Non-pigmented ciliary epithelial cell (primary cell): Measurements from ENCODE around the gene CSRNP3.

Experiments used
- DNase-seq: peaks from one replicate; pipeline ENCODE4 v3.0.0-alpha.2; 2010; ENCODE audit warnings: low read depth

Gene CSRNP3

GRCh38 chr2:165471349-165471950 lies 2.0 kb downstream of the CSRNP3 start:
- DNase-seq = no peak

DNA sequence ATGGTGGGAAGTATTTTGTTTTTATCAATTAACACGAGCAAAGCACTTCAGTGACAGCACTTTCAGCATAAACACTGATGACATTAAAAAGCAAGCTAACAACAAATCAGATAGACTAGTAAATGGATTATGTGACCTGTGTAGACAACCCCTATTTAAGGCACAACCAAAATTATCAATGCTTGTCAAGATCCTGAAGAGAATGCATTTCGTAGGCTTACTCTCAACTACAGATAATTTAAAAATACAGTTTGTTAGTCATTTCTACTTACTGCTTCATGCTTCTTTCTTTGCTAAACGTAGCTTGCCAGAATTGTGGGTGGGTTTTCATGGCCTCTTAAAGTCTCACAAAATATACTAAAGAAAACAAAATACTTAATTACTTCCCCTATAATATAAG lies 3.4 kb downstream of the CSRNP3 start:
- DNase-seq = no peak

DNA sequence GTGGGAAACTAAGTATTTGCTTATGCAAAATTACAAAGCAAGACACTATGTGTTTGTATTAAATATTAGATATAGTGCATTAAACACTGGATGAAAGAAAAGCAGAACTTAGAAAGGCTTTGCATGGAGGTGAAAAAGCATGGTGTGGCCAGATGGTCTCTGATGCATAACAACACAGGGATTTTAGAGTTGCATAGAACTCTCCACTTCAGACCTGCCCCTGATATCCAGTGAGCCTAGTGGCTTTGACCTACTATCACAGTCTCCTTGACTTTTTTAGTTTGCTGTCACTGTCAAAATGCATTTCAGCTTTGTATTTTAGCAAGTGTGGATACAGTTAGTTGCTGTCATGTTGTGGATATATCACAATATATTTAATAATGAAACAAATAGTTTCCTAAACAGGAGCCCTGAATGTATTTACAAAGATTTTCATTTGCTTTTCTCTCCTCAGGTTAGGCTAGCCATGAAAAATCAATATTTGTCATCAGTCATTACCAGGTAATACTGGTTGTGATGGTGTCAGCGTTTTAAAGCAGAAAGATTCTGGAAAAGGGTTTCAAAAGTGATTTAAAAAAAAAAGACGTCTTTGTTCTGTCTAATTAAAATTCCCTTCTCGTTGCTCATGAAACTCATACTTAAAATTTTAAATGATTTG lies 5.2 kb downstream of the CSRNP3 start:
- no peak for DNase-seq

DNA sequence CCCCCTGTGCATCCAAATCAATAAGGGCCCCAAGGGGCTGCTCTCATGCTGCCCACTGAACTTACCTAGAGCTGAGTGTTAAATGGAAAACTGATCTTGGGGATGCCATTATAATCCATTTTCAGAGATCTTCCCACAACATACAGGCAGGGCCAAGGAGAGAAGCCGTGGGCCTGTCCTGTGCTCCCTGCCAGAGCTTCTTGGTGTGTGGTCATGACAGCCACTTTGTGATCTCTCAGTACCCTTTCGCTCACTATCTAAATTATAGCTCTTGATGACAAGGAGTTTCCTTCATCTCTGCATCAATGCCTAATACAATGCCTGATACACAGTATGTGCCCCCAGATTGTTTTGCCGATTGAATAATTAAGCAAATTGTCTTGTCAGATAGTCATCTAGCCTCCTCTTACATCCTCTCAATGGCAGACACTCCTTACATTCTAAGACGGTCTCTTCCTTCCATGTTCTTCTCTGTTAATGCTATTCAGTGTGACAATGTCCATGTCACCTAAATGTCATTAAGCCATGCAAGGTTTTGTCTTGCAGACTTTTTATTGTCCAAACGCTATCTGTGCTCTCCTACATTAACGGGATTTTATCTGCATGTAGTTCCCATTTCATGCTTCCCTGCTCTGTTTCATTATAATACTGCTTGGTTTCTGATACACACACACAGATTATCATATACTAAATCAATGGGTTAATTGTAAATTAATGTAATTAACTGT lies 5.9 kb downstream of the CSRNP3 start:
- DNase-seq = no peak

DNA sequence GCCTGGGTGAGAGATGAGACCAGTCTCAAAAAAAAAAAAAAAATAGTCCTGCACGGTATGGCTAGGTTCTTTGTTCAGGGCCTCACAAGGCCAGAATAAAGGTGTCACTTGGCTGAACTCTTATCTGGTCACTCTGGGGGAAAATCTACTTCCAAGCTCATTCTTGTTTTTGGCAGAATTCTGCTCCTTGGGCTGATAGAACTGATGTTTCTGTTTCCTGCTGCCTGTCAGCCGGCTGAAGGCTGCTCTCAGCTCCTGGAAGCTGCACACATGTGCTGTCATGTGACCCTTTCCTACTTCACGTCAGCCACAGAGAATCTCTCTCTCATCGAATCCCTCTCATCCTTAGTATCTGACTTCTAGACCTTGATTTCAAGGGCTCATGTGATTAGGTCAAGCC lies 10.4 kb downstream of the CSRNP3 start:
- DNase-seq = no peak

DNA sequence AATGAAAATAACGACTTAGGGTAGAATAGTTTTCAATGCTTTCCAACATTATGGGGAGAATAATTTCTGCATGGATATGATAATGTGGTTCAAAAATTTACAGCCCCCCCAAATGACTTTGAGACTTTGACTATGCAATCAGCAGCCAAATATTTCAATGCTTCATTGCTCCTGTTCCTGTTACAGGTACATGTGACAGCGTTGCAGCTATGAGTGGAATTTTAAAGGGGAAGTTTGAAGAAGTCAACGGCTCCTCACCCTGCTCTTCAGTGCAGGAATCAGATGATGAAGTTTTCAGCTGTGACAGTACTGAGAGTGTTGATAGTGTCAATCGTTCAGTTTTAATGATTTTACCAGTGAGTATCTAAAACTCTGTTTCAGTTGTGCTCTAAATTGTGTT lies 25.1 kb downstream of the CSRNP3 start:
- DNase-seq = no peak

GRCh38 chr2:165497659-165498317 lies 28.3 kb downstream of the CSRNP3 start:
- DNase-seq = no peak

- DNase-seq = no peak
Measured at GRCh38 chr2:165499131-165499530, 29.6 kb downstream of the CSRNP3 start.

DNA sequence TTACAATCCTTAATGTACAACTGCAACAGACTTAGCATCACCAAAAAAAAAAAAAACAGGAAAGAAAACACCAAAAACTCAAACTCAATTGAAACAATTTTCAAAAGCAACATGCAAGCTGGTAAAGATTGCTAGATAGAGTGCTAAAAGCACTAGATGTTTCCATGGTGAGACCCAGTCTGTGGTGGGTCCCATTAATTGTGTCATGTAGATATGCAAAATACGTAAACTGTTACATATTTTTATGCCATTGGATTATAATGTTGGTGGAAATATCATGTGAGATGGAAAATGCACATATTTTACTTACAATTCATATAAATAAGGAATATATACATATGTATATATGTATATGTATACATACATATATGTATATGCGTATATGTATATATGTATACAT lies 30.5 kb downstream of the CSRNP3 start:
- DNase-seq = no peak

DNA sequence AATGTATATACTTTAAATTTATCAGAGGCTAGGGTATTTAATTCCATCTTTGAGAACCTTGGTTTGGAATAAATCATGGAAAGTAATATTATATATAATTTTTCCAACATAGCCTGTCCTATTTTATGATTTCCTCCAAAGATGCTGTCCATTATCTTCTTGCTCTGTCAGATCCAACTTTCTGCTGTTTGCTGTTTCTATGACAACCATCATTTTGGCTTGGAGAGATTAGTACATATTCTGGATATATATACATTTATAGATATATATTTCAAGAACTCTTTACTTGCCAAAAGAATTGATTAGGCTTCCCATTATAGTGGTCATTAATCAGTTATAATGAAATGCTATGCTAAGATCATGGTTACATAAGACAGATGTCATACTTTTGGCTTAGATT lies 31.3 kb downstream of the CSRNP3 start:
- no peak for DNase-seq

DNA sequence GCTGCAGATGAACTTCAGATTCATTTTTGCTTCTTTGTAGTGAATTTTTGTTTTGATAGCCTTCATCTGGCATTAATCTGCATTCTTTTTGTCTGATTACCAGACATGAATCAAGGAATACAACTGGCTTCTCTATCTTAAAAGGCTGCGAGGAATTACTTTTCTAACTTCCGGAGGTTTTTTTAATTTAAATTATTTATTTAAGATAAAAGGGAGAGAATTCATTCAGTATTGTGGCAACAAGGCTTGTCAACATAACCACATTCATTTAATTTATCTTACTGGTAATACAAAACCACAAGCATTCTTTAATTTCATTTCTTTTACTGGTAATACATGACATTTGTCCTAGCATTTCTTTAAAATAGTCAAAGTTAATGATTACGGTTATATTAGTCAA lies 36.0 kb downstream of the CSRNP3 start:
- no peak for DNase-seq

DNA sequence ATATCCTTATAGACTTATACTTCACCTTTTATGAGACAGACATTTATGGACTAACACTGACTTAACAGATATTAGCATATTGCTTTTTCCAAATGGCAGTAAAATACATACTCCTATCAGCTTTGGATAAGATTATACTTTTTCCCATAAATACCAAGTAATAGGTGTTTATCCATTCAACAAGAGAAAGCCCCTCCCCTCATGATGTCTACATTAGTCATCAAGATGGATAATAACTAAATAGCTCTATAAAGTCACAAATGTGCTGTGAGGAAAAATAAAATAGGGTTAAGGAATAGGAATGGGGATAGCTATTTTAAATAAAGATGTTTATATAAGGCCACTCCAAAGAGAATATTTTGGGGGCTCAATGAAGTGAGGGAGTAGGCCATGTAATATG lies 39.4 kb downstream of the CSRNP3 start:
- no peak for DNase-seq

DNA sequence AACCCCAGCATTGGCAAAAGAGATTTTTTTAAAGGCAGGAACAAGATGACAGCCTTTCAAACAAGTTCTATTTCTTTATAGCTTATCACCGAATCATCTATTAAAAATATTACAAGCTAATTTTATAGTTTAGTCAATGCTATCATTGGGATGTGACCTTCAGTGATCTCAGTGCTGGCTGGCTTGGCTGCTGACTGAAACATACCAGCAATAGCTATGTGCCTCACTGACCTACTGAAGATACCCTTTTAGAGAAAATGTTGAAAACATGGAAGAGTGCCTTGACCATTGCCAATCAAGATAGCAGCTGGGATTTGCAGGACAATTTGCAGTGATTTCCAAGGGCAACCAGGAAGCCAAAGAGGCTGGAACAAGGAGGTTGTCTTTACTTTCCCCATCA lies 44.0 kb downstream of the CSRNP3 start:
- no peak for DNase-seq

DNA sequence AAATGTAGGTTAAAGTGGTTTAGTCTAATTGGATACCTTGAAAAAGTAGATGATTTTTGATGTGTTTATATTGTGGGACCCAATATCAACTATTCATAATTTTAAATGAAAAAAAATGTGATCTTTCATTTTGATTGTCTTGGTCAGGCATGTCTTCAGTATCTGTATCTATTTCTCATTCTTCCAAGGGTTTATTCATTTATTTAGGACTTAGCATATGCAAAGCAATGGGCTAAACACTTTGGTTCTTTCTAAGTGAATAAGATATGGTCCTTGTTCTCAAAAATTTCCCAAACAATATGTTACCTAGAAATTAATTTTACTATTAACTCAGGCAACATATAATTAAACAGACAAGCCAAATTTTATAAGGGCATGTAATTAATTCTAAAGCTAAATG lies 49.1 kb downstream of the CSRNP3 start:
- no peak for DNase-seq

GRCh38 chr2:165522719-165523118 lies 53.2 kb downstream of the CSRNP3 start:
- DNase-seq = no peak

- DNase-seq = no peak
Measured at GRCh38 chr2:165524720-165525119, 55.2 kb downstream of the CSRNP3 start.

- DNase-seq = no peak
Measured at GRCh38 chr2:165528691-165529090, 59.2 kb downstream of the CSRNP3 start.

DNA sequence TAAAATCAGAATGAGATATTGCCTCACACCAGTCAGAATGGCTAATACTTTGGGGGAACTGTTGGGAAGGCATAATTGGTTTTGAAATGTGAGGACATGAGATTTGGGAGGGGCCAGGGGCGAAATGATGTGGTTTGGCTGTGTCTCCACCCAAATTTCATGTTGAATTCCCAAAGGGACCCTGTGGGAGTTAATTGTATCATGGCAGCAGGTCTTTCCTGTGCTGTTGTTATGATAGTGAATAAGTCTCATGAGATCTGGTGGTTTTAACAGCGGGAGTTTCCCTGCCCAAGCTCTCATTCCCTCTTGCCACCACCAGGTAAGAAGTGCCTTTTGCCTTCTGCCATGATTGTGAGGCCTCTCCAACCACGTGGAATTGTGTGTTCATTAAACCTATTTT lies 59.6 kb downstream of the CSRNP3 start:
- no peak for DNase-seq

DNA sequence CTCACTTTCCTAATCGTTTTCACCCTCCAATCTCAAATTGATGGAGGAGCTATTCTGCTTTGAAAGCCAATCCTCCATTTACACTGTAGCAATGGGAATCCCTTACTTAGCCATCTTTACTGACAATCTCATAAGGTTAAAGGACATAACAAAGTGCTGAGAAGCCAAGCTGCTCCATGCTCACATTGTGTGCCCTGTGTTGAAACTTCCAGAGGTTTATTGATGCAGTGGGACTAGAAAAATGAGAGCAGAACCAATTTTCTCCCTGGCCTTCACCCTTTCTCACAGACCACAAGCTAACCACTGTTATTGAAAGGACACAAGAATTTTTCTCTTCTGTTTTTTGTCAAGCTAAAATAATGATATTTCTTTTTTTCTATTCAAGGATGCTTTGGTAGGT lies 63.8 kb downstream of the CSRNP3 start:
- DNase-seq = no peak

DNA sequence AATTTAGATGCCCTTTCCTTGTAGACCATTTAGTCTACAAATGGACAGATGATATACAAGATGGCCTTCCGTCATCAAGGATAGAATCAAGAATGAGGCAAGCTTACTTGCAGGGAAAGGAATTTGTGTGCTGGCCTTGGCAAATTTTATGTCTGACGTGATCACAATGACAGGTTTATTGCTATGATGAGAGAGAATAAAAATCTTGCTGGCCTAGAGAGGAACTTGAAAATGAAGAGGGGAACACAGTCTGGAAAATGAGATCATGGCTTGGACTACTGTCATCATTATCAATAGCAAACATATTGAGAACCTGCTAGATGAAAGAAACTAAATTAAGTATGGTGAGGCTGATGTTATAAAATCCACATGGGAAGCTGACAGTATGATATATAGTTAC lies 66.0 kb downstream of the CSRNP3 start:
- DNase-seq = no peak

- DNase-seq = no peak
Measured at GRCh38 chr2:165536851-165537499, 67.5 kb downstream of the CSRNP3 start.

DNA sequence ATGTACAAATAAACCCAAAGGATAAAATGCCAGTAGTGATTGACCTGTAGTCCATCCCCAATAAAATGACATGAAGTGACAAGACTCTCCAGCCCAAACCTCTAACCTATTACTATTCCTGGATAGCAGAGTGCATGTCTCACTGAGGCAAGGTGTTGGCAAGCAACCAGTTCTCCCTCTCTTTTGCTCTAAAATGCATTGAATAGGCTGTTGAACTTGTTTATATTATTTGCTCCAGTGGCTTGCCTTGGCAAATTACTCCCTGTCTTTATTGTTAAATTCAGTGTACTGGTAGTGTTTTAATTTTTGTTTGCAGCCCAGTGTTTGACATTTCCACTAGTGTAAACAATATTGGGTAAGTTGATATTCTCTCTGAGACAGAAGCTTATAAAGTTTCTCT lies 70.5 kb downstream of the CSRNP3 start:
- no peak for DNase-seq

- no peak for DNase-seq
Measured at GRCh38 chr2:165544897-165545296, 75.4 kb downstream of the CSRNP3 start.
